ENCODE data around the gene DCDC1. TPM values are rescaled to one million over a fixed set of nuclear protein-coding genes. Genes with fewer than 3 reads are reported as not detected.

The DCDC1 gene
- total and polyA plus RNA-seq, 2 donors (not counting 1 experiment from before 2014, with no cell fraction given) = 0.05 to 0.17 TPM

GRCh38 chr11:30830681-30831080, 538.9 kb downstream of the DCDC1 start:
- Histone ChIP-seq H3K36me3 (ENCODE audit: control insufficient read depth, insufficient read depth, low read length) (no peaks in the 10 kb centered on the region), H3K79me2 (ENCODE audit: control insufficient read depth, insufficient read depth, low read length) (no peaks in the 10 kb centered on the region), H3K4me2 (ENCODE audit: extremely low read depth, insufficient read depth, low read length) (no peak overlapping the region), H3K4me3 (replicated peaks in 1 of 4; ENCODE audit: control extremely low read depth in 1 of 4, insufficient read depth in 1 of 4, low read depth in 3 of 4, low read length in 4 of 4) (no peak overlapping the region), H3K4me1 (ENCODE audit: control insufficient read depth, extremely low read depth, insufficient read depth, low read length) (no peaks in the 10 kb centered on the region), H4K20me1 (ENCODE audit: control insufficient read depth, extremely low read depth, insufficient read depth, low read length) (no peaks in the 10 kb centered on the region), H3K9me3 (ENCODE audit: control insufficient read depth, insufficient read depth, low read depth, low read length) (no peaks in the 10 kb centered on the region), H2AFZ (ENCODE audit: low read length) (no peak overlapping the region), H3K9ac (ENCODE audit: insufficient read depth, low read length) (no peak overlapping the region), H3K27me3 (ENCODE audit: control insufficient read depth, insufficient read depth, low read length) (no peaks in the 10 kb centered on the region), H3K27ac (ENCODE audit: insufficient read depth, low read length) (no peak overlapping the region)
- DNase-seq (ENCODE audit: low read depth in 2 of 2) = no peak
- TF ChIP-seq EZH2 (IDR thresholded peaks at IDR 0.05; ENCODE audit: low read length, missing control alignments) (no peak), CTCF (conservative IDR thresholded peaks at IDR 0.05 in 1 of 2, IDR thresholded peaks at IDR 0.05 in 1 of 2; ENCODE audit: low read depth in 1 of 2, low read length in 2 of 2) (no peak)

DNA sequence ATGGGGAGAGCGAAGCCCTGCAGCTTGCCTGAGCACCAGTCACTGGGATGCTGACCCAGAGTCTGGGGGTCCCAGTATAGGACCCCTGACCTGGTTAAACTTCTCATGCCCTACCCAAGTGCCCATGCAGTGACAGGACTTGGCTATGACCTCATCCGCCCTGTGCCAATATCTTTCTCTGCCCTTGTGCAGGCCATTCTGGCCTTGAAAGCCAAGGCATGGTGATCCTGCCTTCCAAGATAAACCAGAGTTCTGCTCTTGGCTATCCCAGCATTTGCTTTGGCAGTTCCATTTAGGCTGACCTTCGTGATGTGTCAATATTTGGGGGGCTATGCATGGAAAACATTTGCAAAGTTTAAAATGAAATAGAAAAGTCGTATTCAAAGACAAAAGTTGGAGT, 542.6 kb downstream of the DCDC1 start:
- Histone ChIP-seq H3K36me3 (ENCODE audit: control insufficient read depth, insufficient read depth, low read length) (no peaks in the 10 kb centered on the region), H3K9me3 (ENCODE audit: control insufficient read depth, insufficient read depth, low read depth, low read length) (no peaks in the 10 kb centered on the region), H3K27me3 (ENCODE audit: control insufficient read depth, insufficient read depth, low read length) (no peaks in the 10 kb centered on the region), H3K4me1 (ENCODE audit: control insufficient read depth, extremely low read depth, insufficient read depth, low read length) (no peaks in the 10 kb centered on the region), H3K9ac (ENCODE audit: insufficient read depth, low read length) (no peak overlapping the region), H3K4me3 (replicated peaks in 1 of 4; ENCODE audit: control extremely low read depth in 1 of 4, insufficient read depth in 1 of 4, low read depth in 3 of 4, low read length in 4 of 4) (no peak overlapping the region), H3K27ac (ENCODE audit: insufficient read depth, low read length) (no peak overlapping the region), H3K4me2 (ENCODE audit: extremely low read depth, insufficient read depth, low read length) (no peak overlapping the region), H3K79me2 (ENCODE audit: control insufficient read depth, insufficient read depth, low read length) (no peaks in the 10 kb centered on the region), H2AFZ (ENCODE audit: low read length) (no peak overlapping the region), H4K20me1 (ENCODE audit: control insufficient read depth, extremely low read depth, insufficient read depth, low read length) (no peaks in the 10 kb centered on the region)
- no peak for DNase-seq (ENCODE audit: low read depth in 2 of 2)
- TF ChIP-seq EZH2 (IDR thresholded peaks at IDR 0.05; ENCODE audit: low read length, missing control alignments) = no peak
- TF ChIP-seq CTCF (conservative IDR thresholded peaks at IDR 0.05 in 1 of 2, IDR thresholded peaks at IDR 0.05 in 1 of 2; ENCODE audit: low read depth in 1 of 2, low read length in 2 of 2) = no peak

DNA sequence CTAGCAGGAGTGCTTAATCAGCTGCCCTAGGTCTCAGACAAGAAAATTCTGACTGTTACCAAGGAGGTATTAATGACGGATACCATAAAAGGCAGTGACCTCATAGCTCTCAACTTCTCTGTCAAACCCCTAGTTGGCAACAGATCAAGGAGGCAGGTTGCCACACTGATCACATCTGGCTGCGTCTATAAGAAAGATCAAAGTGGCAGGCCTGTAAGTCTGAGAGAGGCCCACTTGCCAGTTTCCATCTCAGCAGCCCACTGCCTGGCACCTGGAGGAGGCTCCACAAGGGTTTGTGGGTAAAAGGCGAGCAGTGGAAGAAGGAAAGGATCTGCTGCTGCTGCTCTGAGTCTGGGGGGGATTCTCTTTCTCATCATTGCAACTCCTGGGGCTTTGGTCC, 543.8 kb downstream of the DCDC1 start:
- DNase-seq (ENCODE audit: low read depth in 2 of 2) = no peak

More for the DNA sequence above, 543.8 kb downstream of the DCDC1 start:
- no peaks in the 10 kb centered on the region for H4K20me1 ChIP-seq (ENCODE audit: control insufficient read depth, extremely low read depth, insufficient read depth, low read length)
- H3K27me3 ChIP-seq (ENCODE audit: control insufficient read depth, insufficient read depth, low read length) = no peaks in the 10 kb centered on the region
- H3K4me2 ChIP-seq (ENCODE audit: extremely low read depth, insufficient read depth, low read length) = no peak overlapping the region
- no peak overlapping the region for H3K9ac ChIP-seq (ENCODE audit: insufficient read depth, low read length)
- no peak overlapping the region for H3K27ac ChIP-seq (ENCODE audit: insufficient read depth, low read length)
- no peak for TF ChIP-seq EZH2 (IDR thresholded peaks at IDR 0.05; ENCODE audit: low read length, missing control alignments)
- no peak for TF ChIP-seq CTCF (conservative IDR thresholded peaks at IDR 0.05 in 1 of 2, IDR thresholded peaks at IDR 0.05 in 1 of 2; ENCODE audit: low read depth in 1 of 2, low read length in 2 of 2)
- no peaks in the 10 kb centered on the region for H3K4me1 ChIP-seq (ENCODE audit: control insufficient read depth, extremely low read depth, insufficient read depth, low read length)
- H3K4me3 ChIP-seq (replicated peaks in 1 of 4; ENCODE audit: control extremely low read depth in 1 of 4, insufficient read depth in 1 of 4, low read depth in 3 of 4, low read length in 4 of 4) = no peak overlapping the region
- H3K36me3 ChIP-seq (ENCODE audit: control insufficient read depth, insufficient read depth, low read length) = no peaks in the 10 kb centered on the region
- H3K9me3 ChIP-seq (ENCODE audit: control insufficient read depth, insufficient read depth, low read depth, low read length) = no peaks in the 10 kb centered on the region
- H2AFZ ChIP-seq (ENCODE audit: low read length) = no peak overlapping the region
- no peaks in the 10 kb centered on the region for H3K79me2 ChIP-seq (ENCODE audit: control insufficient read depth, insufficient read depth, low read length)
